OCI-LY1 (cell line): Measurements from ENCODE around the gene GPD2.

Experiments
- H2AFZ ChIP-seq: fragments of 200-600 bp; sonication (generic), shearing (Covaris generic); 2 replicates; pipeline ENCODE4 v1.6.0; 2014; ENCODE audit warnings: antibody characterized with exemption, mild to moderate bottlenecking, low read length
- H3F3A ChIP-seq: fragments of 200-600 bp; sonication (generic), shearing (Covaris generic); 2 replicates; pipeline ENCODE4 v1.6.0; 2014; ENCODE audit warnings: mild to moderate bottlenecking, antibody characterized with exemption, low read length, moderate library complexity; ENCODE audit not compliant: insufficient read depth
- H3K27ac ChIP-seq: fragments of 200-600 bp; sonication (generic); 2 replicates; pipeline ENCODE4 v1.5.1; 2014; ENCODE audit warnings: low read length, mixed run types, mild to moderate bottlenecking, low read depth; ENCODE audit not compliant: poor library complexity, severe bottlenecking
- H3K27me3 ChIP-seq: fragments of 200-600 bp; sonication (generic); 2 replicates; pipeline ENCODE4 v1.6.0; 2014; ENCODE audit warnings: antibody characterized with exemption, mild to moderate bottlenecking, low read length, moderate library complexity; ENCODE audit not compliant: insufficient read depth
- H3K36me3 ChIP-seq: fragments of 200-600 bp; sonication (generic); 2 replicates; pipeline ENCODE4 v1.6.1; 2014; ENCODE audit warnings: mild to moderate bottlenecking, antibody characterized with exemption, low read length, moderate library complexity, mixed read lengths; ENCODE audit not compliant: insufficient read depth
- H3K4me1 ChIP-seq: fragments of 200-600 bp; sonication (generic); 2 replicates; pipeline ENCODE4 v1.5.1; 2014; ENCODE audit warnings: mild to moderate bottlenecking, low read length, moderate library complexity; ENCODE audit not compliant: insufficient read depth, severe bottlenecking
- H3K4me2 ChIP-seq: fragments of 200-600 bp; sonication (generic), shearing (Covaris generic); 2 replicates; pipeline ENCODE4 v1.6.1; 2014; ENCODE audit warnings: low read length
- H3K4me3 ChIP-seq: fragments of 200-600 bp; sonication (generic); 2 replicates; pipeline ENCODE4 v1.5.1; 2014; ENCODE audit warnings: low read length, low read depth, mild to moderate bottlenecking, mixed read lengths; ENCODE audit not compliant: poor library complexity, severe bottlenecking
- H3K79me2 ChIP-seq: fragments of 200-600 bp; shearing (Covaris generic); 2 replicates; pipeline ENCODE4 v1.6.1; 2016; ENCODE audit warnings: mixed run types, low read length, mixed read lengths; ENCODE audit not compliant: insufficient read depth
- H3K9ac ChIP-seq: fragments of 200-600 bp; sonication (generic), shearing (Covaris generic); 2 replicates; pipeline ENCODE4 v1.6.1; 2014; ENCODE audit warnings: mild to moderate bottlenecking, low read length, mixed read lengths
- H3K9me2 ChIP-seq: fragments of 200-600 bp; sonication (generic), shearing (Covaris generic); 2 replicates; pipeline ENCODE4 v1.6.1; 2014; ENCODE audit warnings: low read depth, mild to moderate bottlenecking, low read length, mixed read lengths
- H3K9me3 ChIP-seq: fragments of 200-600 bp; shearing (Covaris generic); 2 replicates; pipeline ENCODE4 v1.6.1; 2014; ENCODE audit warnings: low read length, mixed read lengths
- H4K20me1 ChIP-seq: fragments of 200-600 bp; sonication (generic), shearing (Covaris generic); 2 replicates; pipeline ENCODE4 v1.6.0; 2016; ENCODE audit warnings: mild to moderate bottlenecking, low read length; ENCODE audit not compliant: insufficient read depth
- EZH2 ChIP-seq: fragments of 200-600 bp; sonication (generic), shearing (Covaris generic); IDR thresholded peaks from 2 replicates; pipeline ENCODE4 v1.8.0; 2017; ENCODE audit warnings: borderline replicate concordance, mixed run types, mild to moderate bottlenecking, antibody characterized with exemption, low read length, moderate library complexity, mixed read lengths
- TF ChIP-seq, protein P1 (sequence below): fragments of 200-600 bp; sonication (generic), shearing (Covaris generic); IDR thresholded peaks from 2 replicates; pipeline ENCODE4 v1.5.1; 2017; ENCODE audit warnings: mild to moderate bottlenecking, antibody characterized with exemption, low read length, moderate library complexity, mixed read lengths

Gene GPD2

DNA sequence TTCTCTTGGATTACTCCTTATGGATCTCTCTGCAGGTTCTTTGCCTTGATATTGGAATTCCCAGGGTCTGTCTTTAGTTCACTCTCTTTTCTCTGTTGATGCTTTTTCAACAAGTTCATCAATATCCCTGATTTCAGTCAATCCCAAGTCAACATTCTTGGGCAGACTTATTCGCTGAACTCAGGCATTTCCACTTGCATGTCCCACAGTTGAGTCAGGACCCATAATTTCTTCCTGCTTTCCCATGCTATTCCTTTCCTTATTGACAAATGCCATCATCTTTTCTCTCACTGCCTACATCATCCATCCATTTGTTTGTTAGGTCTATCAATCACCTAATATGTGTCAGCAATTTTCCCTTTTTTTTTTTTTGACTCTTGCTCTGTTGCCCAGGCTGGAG lies 11.6 kb downstream of the GPD2 start:
- Histone ChIP-seq H3K9me3 (no peaks in the 10 kb centered on the region), H4K20me1 (no peaks in the 10 kb centered on the region), H3K27me3 (no peaks in the 10 kb centered on the region), H3K4me2 (no peak overlapping the region), H3K9ac (no peak overlapping the region), H2AFZ (no peak overlapping the region), H3F3A (no peaks in the 10 kb centered on the region), H3K27ac (no peak overlapping the region), H3K79me2 (no peaks in the 10 kb centered on the region), H3K4me1 (no peaks in the 10 kb centered on the region), H3K4me3 (no peak overlapping the region), H3K9me2 (no peaks in the 10 kb centered on the region), H3K36me3 (no peaks in the 10 kb centered on the region)
- no peak for TF ChIP-seq EZH2
- TF ChIP-seq, protein P1, sequence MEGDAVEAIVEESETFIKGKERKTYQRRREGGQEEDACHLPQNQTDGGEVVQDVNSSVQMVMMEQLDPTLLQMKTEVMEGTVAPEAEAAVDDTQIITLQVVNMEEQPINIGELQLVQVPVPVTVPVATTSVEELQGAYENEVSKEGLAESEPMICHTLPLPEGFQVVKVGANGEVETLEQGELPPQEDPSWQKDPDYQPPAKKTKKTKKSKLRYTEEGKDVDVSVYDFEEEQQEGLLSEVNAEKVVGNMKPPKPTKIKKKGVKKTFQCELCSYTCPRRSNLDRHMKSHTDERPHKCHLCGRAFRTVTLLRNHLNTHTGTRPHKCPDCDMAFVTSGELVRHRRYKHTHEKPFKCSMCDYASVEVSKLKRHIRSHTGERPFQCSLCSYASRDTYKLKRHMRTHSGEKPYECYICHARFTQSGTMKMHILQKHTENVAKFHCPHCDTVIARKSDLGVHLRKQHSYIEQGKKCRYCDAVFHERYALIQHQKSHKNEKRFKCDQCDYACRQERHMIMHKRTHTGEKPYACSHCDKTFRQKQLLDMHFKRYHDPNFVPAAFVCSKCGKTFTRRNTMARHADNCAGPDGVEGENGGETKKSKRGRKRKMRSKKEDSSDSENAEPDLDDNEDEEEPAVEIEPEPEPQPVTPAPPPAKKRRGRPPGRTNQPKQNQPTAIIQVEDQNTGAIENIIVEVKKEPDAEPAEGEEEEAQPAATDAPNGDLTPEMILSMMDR: no peak

DNA sequence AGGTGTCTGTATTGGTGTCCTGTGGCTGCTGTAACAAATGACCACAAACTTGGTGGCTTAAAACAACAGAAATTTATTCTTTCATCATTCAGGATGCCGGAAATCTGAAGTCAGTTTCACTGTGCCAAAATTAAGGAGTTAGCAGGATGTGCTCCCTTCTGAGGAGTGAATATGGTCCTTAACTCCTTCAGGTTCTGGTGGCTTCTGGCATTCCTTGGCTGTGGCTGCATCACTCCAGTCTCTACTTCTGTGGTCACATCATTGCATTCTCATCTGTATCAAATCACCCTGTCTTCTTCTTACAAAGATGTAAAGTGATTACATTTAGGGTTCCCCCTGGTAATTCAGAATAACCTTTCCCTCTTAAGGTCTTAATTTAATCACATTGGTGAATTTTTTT lies 12.6 kb downstream of the GPD2 start:
- Histone ChIP-seq H2AFZ (no peak overlapping the region), H3K4me1 (no peaks in the 10 kb centered on the region), H3K79me2 (no peaks in the 10 kb centered on the region), H3K27ac (no peak overlapping the region), H3K9me3 (no peaks in the 10 kb centered on the region), H3K36me3 (no peaks in the 10 kb centered on the region), H3F3A (no peaks in the 10 kb centered on the region), H3K9ac (no peak overlapping the region), H3K4me2 (no peak overlapping the region), H3K4me3 (no peak overlapping the region), H3K27me3 (no peaks in the 10 kb centered on the region), H4K20me1 (no peaks in the 10 kb centered on the region), H3K9me2 (no peaks in the 10 kb centered on the region)
- no peak for TF ChIP-seq EZH2
- TF ChIP-seq, protein P1: no peak

GRCh38 chr2:156452971-156453370 lies 16.8 kb downstream of the GPD2 start:
- no peaks in the 10 kb centered on the region for H3K36me3 ChIP-seq
- H3K9me2 ChIP-seq: no peaks in the 10 kb centered on the region
- H3K27ac ChIP-seq: no peak overlapping the region
- no peak overlapping the region for H3K9ac ChIP-seq
- no peaks in the 10 kb centered on the region for H3K9me3 ChIP-seq
- TF ChIP-seq, protein P1: no peak
- TF ChIP-seq EZH2: no peak
- H4K20me1 ChIP-seq: no peaks in the 10 kb centered on the region
- no peaks in the 10 kb centered on the region for H3K79me2 ChIP-seq
- H3K27me3 ChIP-seq: no peaks in the 10 kb centered on the region
- H3F3A ChIP-seq: no peaks in the 10 kb centered on the region
- no peak overlapping the region for H3K4me3 ChIP-seq
- H3K4me1 ChIP-seq: peaks cover 7% of the 10 kb centered on the region
- no peak overlapping the region for H2AFZ ChIP-seq
- H3K4me2 ChIP-seq: no peak overlapping the region
